ENCODE results near the gene DDTL.
"Not testable (repeated sequence)": the region's sequence is repeated elsewhere in the genome, so short reads cannot be mapped to it uniquely, and the experiment has no call there.

DDTL gene

GRCh38 chr22:23966568-23966967, at the start of gene DDTL:
DDTL (plus strand) TSS chr22:23966888; CDS start chr22:23966915, 27 bp downstream.
- not testable (repeated sequence) for DNase-seq

DNA sequence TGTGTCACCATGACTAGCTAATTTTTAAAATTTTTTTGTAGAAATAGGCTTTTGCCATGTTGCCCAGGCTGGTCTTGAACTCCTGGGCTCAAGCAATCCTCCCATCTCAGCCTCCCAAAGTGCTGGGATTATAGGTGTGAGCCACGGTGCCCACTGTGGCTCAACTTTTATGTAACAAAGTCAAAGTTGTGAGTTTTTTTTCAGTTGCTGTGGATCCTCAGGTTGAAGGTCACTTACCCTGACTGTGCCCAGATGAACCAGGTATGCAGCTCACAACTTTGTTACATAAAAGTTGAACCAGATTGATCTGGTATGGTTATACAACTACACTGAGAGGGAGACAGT, 46.4 kb upstream of the DDTL start:
- DNase-seq: not testable (repeated sequence)

DNA sequence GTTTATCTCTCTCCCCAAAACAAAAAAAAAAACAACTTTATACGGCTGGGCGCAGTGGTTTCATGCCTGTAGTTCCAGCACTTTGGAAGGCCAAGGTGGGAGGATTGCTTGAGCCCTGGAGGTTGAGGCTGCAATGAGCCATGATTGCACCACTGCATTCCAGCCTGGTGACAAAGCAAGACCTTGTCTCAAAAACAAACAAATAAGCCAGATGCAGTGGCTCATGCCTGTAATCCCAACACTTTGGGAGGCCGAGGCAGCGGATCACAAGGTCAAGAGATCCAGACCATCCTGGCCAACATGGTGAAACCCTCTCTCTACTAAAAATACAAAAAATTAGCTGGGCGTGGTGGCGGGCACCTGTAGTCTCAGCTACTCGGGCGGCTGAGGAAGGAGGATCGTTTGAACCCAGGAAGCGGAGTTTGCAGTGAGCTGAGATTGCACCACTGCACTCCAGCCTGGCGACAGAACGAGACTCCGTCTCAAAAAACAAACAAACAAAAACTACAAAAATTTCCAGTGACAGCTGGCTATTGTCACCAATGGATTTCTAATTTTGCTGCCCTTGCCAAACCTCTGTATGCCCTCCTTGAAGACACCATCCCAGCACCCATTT, 45.0 kb upstream of the DDTL start:
- not testable (repeated sequence) for DNase-seq

DNA sequence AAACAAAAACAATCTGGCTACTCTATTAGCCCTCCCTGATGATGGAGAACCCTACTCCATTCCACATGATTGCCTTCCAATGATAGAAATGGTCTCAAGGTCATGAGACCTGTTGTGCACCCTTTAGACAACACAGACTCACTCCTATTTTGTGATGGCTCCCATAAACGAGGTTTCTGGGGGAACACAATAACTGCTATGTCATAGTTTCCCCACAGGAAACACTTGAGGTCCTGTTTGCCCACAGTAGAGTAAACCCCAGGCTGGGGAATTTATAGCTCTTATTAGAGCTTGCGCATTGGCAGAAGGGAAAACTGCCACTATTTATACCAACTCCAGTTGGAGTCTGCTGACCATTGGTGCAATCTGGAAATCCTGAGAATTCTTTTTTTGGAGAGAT, 43.8 kb upstream of the DDTL start:
- DNase-seq: no peak

DNA sequence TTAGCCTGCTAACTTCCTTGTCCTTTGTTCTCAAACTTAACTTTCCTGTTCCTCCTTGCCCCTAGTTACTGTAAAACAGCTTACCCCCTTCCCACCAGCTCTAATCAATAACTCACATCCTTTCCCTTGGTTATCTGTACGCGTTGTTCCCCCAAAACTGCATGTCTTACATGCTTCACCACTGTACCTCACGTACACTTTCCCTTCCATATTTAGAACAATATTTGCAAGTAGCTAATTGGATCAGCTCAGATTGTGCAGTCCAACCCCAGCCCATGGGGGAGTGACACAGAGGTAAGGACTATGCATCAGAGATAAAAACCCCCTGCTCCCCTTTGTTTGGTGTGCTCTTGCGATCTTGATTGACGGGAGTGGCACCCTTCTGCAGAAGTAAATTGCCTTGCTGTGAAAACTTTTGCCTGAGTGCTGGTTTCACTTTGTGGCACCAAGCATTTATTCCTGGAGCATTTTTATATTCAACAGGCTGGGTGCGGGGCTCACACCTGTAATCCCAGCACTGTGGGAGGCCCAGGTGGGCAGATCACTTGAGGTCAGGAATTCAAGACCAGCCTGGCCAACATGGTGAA, 41.6 kb upstream of the DDTL start:
- no peak for DNase-seq

GRCh38 chr22:23926561-23926960, 40.1 kb upstream of the DDTL start:
- DNase-seq: no peak

DNA sequence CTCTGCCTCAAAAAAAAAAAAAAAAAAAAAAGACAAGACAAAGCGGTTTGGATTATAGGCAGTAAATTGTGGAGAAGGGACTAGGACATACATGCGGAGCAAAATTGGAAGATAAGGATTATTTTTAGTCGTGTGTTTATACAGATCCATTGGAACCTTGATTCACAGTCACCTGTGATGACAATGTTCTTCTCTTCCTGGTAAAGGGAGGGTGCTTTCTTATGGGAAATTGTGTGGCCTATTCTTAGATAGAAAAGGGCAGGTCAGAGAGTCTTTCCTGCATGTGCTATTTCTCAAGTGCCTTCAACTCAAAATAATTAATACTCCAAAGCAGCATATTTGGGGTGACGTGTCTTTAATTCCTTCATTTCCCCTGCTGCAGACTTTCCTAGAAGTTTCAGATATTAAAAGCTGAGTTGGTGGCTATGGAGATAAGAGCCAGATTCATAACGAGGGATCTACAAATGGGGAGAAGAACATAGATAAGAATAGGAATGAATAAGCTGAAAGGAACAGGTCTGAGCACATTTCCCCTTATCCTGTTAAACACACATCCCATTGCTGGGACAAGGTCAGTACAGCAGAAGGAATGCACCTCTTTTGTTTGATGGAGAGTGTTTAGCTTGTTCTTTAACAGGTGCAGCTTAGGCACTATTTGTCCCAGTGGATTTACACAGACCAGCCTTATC, 28.2 kb upstream of the DDTL start:
- no peak for DNase-seq

DNA sequence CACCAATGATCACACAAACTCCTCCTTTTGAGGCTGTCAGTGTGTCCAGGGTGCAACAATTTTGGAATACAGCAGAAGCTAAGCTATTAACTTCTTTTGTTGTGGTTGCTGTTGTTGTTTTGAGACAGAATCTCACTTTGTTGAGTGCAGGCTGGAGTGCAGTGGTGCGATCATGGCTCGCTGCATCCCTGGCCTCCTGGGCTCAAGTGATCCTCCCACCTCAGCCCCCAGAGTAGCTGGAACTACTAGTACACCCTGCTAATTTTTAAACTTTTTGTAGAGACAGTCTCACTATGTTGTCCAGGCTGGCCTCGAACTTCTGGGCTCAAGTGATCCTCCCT, 27.7 kb upstream of the DDTL start:
- no peak for DNase-seq

DNA sequence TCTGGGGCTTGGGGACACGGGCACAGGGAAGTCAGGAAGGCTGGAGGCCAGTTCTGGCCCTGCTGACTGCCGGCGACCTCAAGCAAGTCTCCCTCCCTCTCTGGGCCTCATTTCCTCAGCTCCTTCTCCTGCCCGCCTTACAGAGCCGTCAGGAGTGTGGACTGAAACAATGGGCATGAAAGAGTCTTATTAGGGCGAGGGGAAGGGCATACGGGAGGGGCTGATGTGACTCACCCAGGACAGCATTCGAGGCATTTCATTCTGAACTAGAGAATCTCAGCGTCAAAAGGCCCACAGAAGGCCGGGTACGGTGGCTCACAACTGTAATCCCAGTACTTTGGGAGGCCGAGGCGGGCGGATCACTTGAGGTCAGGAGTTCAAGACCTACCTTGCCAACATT, 26.5 kb upstream of the DDTL start:
- not testable (repeated sequence) for DNase-seq

DNA sequence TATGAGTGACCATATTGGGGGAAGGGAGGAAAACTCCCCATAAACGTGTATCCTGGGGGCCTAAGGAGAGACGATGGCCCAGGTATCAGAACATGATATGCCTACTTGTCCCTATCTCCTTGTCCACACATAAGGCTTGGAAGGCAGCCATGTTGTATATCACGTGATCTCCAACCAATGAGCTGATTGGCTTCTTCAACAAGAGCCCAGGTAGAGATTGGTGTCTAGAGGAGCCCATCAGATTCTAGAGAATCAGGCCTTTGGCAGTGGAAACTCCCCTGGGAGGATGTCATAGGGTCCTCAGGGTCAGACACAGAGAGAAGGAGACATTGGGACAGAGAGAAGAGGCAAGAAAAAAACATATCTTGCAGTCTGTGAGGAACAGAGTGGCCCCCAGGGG, 19.3 kb upstream of the DDTL start:
- DNase-seq: not testable (repeated sequence)

GRCh38 chr22:23949764-23950163, 16.9 kb upstream of the DDTL start:
- not testable (repeated sequence) for DNase-seq

GRCh38 chr22:23951383-23951782, 15.3 kb upstream of the DDTL start:
- not testable (repeated sequence) for DNase-seq

DNA sequence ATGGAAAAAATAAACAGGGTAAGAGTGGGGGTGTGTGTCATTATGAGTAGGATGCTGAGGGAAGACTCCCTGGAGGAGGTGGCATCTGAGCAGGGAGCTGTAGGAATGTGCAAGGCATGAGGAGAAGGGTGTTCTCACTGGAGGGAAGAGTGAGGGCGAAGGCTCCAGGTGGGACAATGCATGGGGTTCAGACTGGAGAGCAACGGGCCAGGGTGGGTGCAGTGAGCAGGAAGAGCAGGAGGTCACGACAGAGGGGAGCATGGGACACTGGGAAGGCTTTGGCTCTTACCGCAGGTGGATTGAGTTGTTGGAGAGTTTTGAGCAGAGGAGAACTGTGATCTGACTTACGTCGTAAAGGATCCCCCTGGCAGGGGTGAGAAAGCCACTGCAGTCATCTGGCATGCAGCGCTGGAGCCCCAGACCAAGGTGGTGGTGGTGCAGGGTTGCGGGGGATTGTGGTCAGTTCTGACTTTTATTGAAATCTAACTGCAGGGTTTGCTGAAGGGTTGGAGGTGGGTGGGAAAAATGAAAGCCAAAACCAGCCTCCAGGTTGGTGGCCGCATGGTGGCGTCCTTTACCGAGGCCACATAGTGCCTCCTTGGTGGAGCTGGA, 13.8 kb upstream of the DDTL start:
- not testable (repeated sequence) for DNase-seq

GRCh38 chr22:23953485-23953884, 13.2 kb upstream of the DDTL start:
- DNase-seq: not testable (repeated sequence)

DNA sequence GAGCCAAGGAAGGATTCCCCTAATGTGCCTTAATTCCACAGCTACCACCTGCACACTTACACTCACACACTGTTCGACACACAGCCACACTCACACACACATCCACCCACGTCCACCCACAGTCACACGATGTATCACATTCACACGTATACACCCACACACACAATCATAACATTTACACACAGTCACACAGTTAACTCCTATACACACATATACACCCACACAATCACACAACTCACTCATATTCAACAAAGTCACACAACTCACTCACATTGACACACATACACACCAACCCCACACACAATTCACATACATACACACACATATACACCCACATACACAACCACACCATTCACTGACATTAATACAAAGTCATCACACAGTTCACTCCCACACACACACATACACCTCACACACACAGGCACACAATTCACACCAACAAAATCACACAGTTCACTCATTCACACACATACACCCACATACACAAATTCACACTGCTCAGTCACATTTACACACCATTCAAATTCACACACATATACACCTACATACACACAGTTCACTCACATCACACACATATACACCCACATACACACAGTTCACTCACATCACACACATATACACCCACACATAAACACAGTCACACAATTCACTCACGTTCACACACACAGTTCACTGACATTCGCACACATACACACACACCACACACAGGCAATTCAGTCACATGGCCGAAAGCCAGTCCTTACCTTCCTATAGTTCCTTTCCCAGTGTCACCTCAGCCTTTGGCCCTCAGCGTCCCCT, 12.3 kb upstream of the DDTL start:
- not testable (repeated sequence) for DNase-seq

- not testable (repeated sequence) for DNase-seq
Observed at GRCh38 chr22:23954991-23955305, 11.7 kb upstream of the DDTL start.

DNA sequence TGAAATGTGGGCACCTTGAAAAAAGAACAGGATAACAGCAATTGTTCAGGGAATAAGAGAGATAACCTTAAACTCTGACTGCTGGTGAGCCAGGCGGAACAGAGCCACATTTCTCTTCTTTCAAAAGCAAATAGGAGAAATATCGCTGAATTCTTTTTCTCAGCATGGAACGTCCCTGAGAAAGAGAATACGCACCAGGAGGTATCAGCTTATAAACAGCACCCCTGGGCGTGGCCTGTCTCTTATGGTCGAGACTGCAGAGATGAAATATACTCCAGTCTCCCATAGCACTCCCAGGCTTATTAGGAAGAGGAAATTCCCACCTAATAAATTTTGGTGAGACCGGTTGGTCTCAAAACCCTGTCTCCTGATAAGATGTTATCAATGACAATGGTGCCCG, 10.8 kb upstream of the DDTL start:
- DNase-seq: not testable (repeated sequence)

DNA sequence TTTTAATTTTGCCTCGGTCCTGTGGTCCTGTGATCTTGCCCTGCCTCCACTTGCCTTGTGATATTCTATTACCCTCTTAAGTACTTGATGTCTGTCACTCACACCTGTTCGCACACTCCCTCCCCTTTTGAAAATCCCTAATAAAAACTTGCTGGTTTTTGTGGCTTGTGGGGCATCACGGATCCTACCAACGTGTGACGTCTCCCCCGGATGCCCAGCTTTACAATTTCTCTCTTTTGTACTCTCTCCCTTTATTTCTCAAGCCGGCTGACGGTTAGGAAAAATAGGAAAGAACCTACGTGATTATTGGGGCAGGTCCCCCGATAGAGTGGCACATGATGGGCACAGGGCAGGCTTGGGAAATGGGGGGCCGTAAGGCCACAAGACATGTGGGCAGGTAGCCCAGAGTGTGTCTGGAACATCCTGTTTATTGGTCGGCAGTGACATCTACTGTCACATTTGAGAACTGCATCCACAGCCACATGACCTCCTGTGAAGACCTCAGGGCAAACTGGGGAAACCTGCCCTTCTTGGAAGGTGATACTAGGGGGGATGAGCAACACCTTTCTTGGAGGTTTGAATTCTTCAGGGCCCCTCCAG, 10.3 kb upstream of the DDTL start:
- DNase-seq: not testable (repeated sequence)

DNA sequence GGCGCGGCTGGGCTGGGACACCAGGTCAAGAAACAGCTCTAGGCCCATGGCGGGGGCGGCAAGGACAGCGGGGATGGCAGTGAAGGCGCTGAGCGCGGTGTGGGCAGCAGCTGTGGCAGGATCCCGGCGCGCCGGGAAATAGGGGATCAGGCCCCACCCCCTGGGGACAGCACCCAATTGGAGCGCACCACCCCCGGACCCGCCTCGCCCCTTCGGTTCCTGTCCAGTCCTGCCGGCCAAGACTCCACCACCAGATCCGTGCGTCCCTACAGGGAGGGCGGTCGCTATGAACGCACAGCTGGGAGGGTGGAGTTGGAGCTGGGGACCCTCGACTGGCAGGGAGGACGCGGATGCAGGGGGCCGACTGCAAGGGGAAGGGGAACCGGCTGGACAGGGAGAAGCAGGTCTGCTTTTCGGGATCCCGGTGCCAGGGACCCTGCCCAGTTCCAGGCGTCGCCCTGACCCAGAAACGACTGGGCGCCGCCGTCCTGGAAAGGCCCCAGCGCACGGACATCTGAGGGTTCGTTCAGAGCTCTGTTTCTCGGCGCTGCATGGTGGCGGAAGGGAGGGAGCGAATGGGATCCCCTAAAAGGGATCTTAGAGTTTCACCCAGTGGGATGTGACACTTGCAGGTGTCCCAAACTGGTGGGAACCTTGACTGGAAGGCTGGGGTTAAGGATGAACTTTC, 5.5 kb upstream of the DDTL start, which contains the start of gene GSTT2B:
Gene GSTT2B, minus strand, starts transcription at position 112 of the 688 bp plus-strand sequence. Its CDS starts 64 bp downstream, at position 48.
- DNase-seq: not testable (repeated sequence)

GRCh38 chr22:23966094-23966493, 594 bp upstream of the DDTL start:
- DNase-seq: not testable (repeated sequence)

GRCh38 chr22:23969071-23969470, 2.4 kb downstream of the DDTL start:
- no peak for DNase-seq

- DNase-seq: no peak
Observed at GRCh38 chr22:23970201-23970641, 3.5 kb downstream of the DDTL start.
